ENCODE results near the gene TAS1R1. TPM values are rescaled to one million over a fixed set of nuclear protein-coding genes. Genes with fewer than 3 reads are reported as not detected.
A peak's percentile ranks its signal among the peaks of the same experiment; 100 is the strongest.
"Not testable (repeated sequence)": the region's sequence is repeated elsewhere in the genome, so short reads cannot be mapped to it uniquely, and the experiment has no call there.

TAS1R1 gene
- total RNA-seq, 1 donor from 2014 or later: 0.59 TPM

- no peak for DNase-seq
These were observed 33.6 kb upstream of the TAS1R1 start for GRCh38 chr1:6521536-6521935.

GRCh38 chr1:6523566-6523965 is 31.5 kb upstream of the TAS1R1 start:
- no peak for DNase-seq

- no peak for DNase-seq
These were observed 28.8 kb upstream of the TAS1R1 start for GRCh38 chr1:6526316-6526715.

- DNase-seq: no peak
These were observed 26.6 kb upstream of the TAS1R1 start for GRCh38 chr1:6528492-6528891.

- no peak for DNase-seq
These were observed 24.5 kb upstream of the TAS1R1 start for GRCh38 chr1:6530504-6531160.

- no peak for DNase-seq
These were observed 23.1 kb upstream of the TAS1R1 start for GRCh38 chr1:6531996-6532395.

GRCh38 chr1:6534248-6534822 is 20.8 kb upstream of the TAS1R1 start:
- DNase-seq: no peak

GRCh38 chr1:6535214-6535613 is 19.9 kb upstream of the TAS1R1 start:
- no peak for DNase-seq

GRCh38 chr1:6536291-6536690 is 18.8 kb upstream of the TAS1R1 start:
- DNase-seq: no peak

GRCh38 chr1:6538956-6539355 is 16.2 kb upstream of the TAS1R1 start:
- DNase-seq: no peak

GRCh38 chr1:6544831-6545230 is 10.3 kb upstream of the TAS1R1 start:
- no peak for DNase-seq

- DNase-seq: no peak
These were observed 9.6 kb upstream of the TAS1R1 start for GRCh38 chr1:6545276-6546112.

- no peak for DNase-seq
These were observed 8.8 kb upstream of the TAS1R1 start for GRCh38 chr1:6546326-6546725.

- no peak for DNase-seq
These were observed 7.8 kb upstream of the TAS1R1 start for GRCh38 chr1:6547301-6547700.

GRCh38 chr1:6554031-6554906 is 838 bp upstream of the TAS1R1 start, which contains the start of gene NOL9:
NOL9 (minus strand) TSS chr1:6554513; CDS start chr1:6554502, 11 bp downstream.
- DNase-seq: peak; percentile 91

- DNase-seq: no peak
These were observed 2.5 kb downstream of the TAS1R1 start for GRCh38 chr1:6557597-6557996.

- not testable (repeated sequence) for DNase-seq
These were observed 4.1 kb downstream of the TAS1R1 start for GRCh38 chr1:6559161-6559560.

GRCh38 chr1:6560267-6560666 is 5.2 kb downstream of the TAS1R1 start:
- peak; percentile 19 for DNase-seq

- DNase-seq: no peak
These were observed 13.9 kb downstream of the TAS1R1 start for GRCh38 chr1:6569033-6569432.

- no peak for DNase-seq
These were observed 15.0 kb downstream of the TAS1R1 start for GRCh38 chr1:6570100-6570499.

GRCh38 chr1:6570987-6571386 is 15.9 kb downstream of the TAS1R1 start:
- no peak for DNase-seq

- no peak for DNase-seq
These were observed 17.7 kb downstream of the TAS1R1 start for GRCh38 chr1:6572653-6573383.
